GM12878 (cell line): ENCODE results near the gene PPIP5K1. TPM values are rescaled to one million over a fixed set of nuclear protein-coding genes. Genes with fewer than 3 reads are reported as not detected.

Source experiments
- ATAC-seq: fragments of 200-7000 bp; cut with Tn5 transposase; 3 replicates; pipeline ENCODE4 v1.9.1; 2020; ENCODE audit warnings: mild to moderate bottlenecking, moderate library complexity
- BruUV-seq: library from RNA; stranded (reverse); fragments of 400-500 nt; replicated peaks from 2 replicates; lab custom pipeline; 2021; lab: Mats Ljungman, UMichigan
- CTCF ChIA-PET: fragments of 300-600 bp; sonication (Branson Sonifier 250); formaldehyde crosslinking; extraction: SDS; loops from one replicate; lab custom pipeline; 2021; ENCODE audit warnings: inconsistent platforms; lab: Yijun Ruan, JAX
- POLR2A ChIA-PET: fragments of 350-600 bp; formaldehyde crosslinking; extraction: SDS; loops from one replicate; lab custom pipeline; 2021; ENCODE audit warnings: inconsistent platforms; lab: Charles Lee
- RAD21 ChIA-PET: fragments of 300-600 bp; sonication (Branson Sonifier 250); formaldehyde crosslinking; loops from one replicate; lab custom pipeline; 2023; ENCODE audit warnings: antibody characterized with exemption; ENCODE audit not compliant: unreplicated experiment; lab: Charles Lee
- SMC1A ChIA-PET: fragments of 300-600 bp; sonication (Branson Sonifier 250); formaldehyde crosslinking; loops from one replicate; lab custom pipeline; 2023; ENCODE audit not compliant: unreplicated experiment, uncharacterized antibody; lab: Charles Lee
- DNase-seq: peaks from one replicate; pipeline ENCODE4 v3.0.0-alpha.2; 2011; ENCODE audit warnings: low read depth, low spot score
- FAIRE-seq: peaks from 3 replicates; lab custom pipeline; 2011; peaks lifted over from hg19 to GRCh38; lab: Jason Lieb, UNC
- H2AFZ ChIP-seq: 2 replicates; pipeline ENCODE4 v1.6.0; 2011; ENCODE audit warnings: low read depth, low read length, control low read depth; ENCODE audit not compliant: control insufficient read depth
- H3K27ac ChIP-seq: 2 replicates; pipeline ENCODE4 v1.5.1; 2011; ENCODE audit warnings: control low read depth; ENCODE audit not compliant: control insufficient read depth, insufficient read depth
- H3K27me3 ChIP-seq, 2 experiments: replicated peaks in 1 of 2; 2 replicates each; pipeline versions ENCODE4 v1.6.0 to v1.6.1; 2011; ENCODE audit warnings: low read length in 1 of 2; ENCODE audit not compliant: control insufficient read depth in 2 of 2, insufficient read depth in 2 of 2
- H3K36me3 ChIP-seq, 2 experiments: 2 replicates each; pipeline ENCODE4 v1.5.1; 2011; ENCODE audit warnings: low read length in 1 of 2; ENCODE audit not compliant: control insufficient read depth in 2 of 2, insufficient read depth in 2 of 2
- H3K4me1 ChIP-seq: 2 replicates; pipeline ENCODE4 v1.6.1; 2011; ENCODE audit warnings: mild to moderate bottlenecking, low read length, moderate library complexity, mixed read lengths; ENCODE audit not compliant: control insufficient read depth, insufficient read depth
- H3K4me2 ChIP-seq: 2 replicates; pipeline ENCODE4 v1.6.0; 2011; ENCODE audit warnings: control low read depth; ENCODE audit not compliant: control insufficient read depth, insufficient read depth
- H3K4me3 ChIP-seq: fragments of 200-600 bp; sonication (generic); 2 replicates; pipeline ENCODE4 v1.5.1; 2016
- H3K79me2 ChIP-seq: 2 replicates; pipeline ENCODE4 v1.6.0; 2011; ENCODE audit warnings: low read length; ENCODE audit not compliant: control insufficient read depth, insufficient read depth
- H3K9ac ChIP-seq: 2 replicates; pipeline ENCODE4 v1.8.0; 2011; ENCODE audit warnings: low read length, control low read depth, mixed read lengths; ENCODE audit not compliant: control insufficient read depth, insufficient read depth
- H3K9me3 ChIP-seq: replicated peaks from 3 replicates; pipeline ENCODE4 v1.5.1; 2011; ENCODE audit warnings: mild to moderate bottlenecking, low read length; ENCODE audit not compliant: control insufficient read depth, insufficient read depth
- H4K20me1 ChIP-seq: 2 replicates; pipeline ENCODE4 v1.6.0; 2011; ENCODE audit not compliant: control insufficient read depth, insufficient read depth
- BACH1 ChIP-seq: fragments of 450-650 bp; IDR thresholded peaks from 2 replicates; pipeline ENCODE4 v1.6.1; 2017; ENCODE audit warnings: mild to moderate bottlenecking, borderline replicate concordance
- CBX3 ChIP-seq: fragments of 200-600 bp; sonication (generic); IDR thresholded peaks from 2 replicates; pipeline ENCODE4 v1.6.1; 2016; ENCODE audit warnings: low read depth, borderline replicate concordance
- CHD1 ChIP-seq: IDR thresholded peaks from 2 replicates; pipeline ENCODE4 v1.6.1; 2012; ENCODE audit warnings: low read depth, low read length, improper control_type of control experiment
- FOS ChIP-seq: IDR thresholded peaks from 3 replicates; pipeline ENCODE4 v1.6.1; 2011; ENCODE audit warnings: borderline replicate concordance; ENCODE audit not compliant: insufficient read length; ENCODE audit errors: extremely low read depth
- JUNB ChIP-seq: IDR thresholded peaks from 2 replicates; pipeline ENCODE4 v1.6.1; 2016; ENCODE audit warnings: antibody characterized with exemption, mild to moderate bottlenecking
- LARP7 ChIP-seq: fragments of 450-650 bp; IDR thresholded peaks from 2 replicates; pipeline ENCODE4 v1.6.1; 2017; ENCODE audit warnings: mild to moderate bottlenecking
- NFYA ChIP-seq: IDR thresholded peaks from 2 replicates; pipeline ENCODE4 v1.6.1; 2011; ENCODE audit warnings: low read depth, mild to moderate bottlenecking, low read length, improper control_type of control experiment, borderline replicate concordance
- NR2C2 ChIP-seq: IDR thresholded peaks from 2 replicates; pipeline ENCODE4 v1.6.1; 2011; ENCODE audit warnings: borderline replicate concordance, low read depth; ENCODE audit not compliant: control insufficient read depth, insufficient read length
- POLR2A ChIP-seq: IDR thresholded peaks from 2 replicates; pipeline ENCODE4 v1.6.1; 2011; ENCODE audit warnings: low read depth, mild to moderate bottlenecking, low read length
- POU2F2 ChIP-seq: IDR thresholded peaks from 3 replicates; pipeline ENCODE4 v1.6.1; 2011; ENCODE audit warnings: low read depth, mild to moderate bottlenecking, low read length, borderline replicate concordance
- SMAD5 ChIP-seq: IDR thresholded peaks from 2 replicates; pipeline ENCODE4 v1.6.1; 2016; ENCODE audit warnings: antibody characterized with exemption, low read depth
- ZNF274 ChIP-seq: IDR thresholded peaks from one replicate; pipeline ENCODE4 v1.8.0; 2011; ENCODE audit not compliant: insufficient read length, insufficient read depth
- ZNF384 ChIP-seq: IDR thresholded peaks from 2 replicates; pipeline ENCODE4 v1.6.1; 2012; ENCODE audit warnings: low read depth, mild to moderate bottlenecking, low read length, improper control_type of control experiment, borderline replicate concordance
- ZNF622 ChIP-seq: fragments of 450-650 bp; IDR thresholded peaks from 2 replicates; pipeline ENCODE4 v1.6.1; 2017; ENCODE audit warnings: mild to moderate bottlenecking, inconsistent platforms
- ZSCAN29 ChIP-seq: fragments of 450-650 bp; IDR thresholded peaks from 2 replicates; pipeline ENCODE4 v1.6.1; 2017; ENCODE audit warnings: mild to moderate bottlenecking, moderate library complexity
- WGBS: methylation state at CpG from one replicate; pipeline ENCODE4 v1.1.6; 2016; ENCODE audit warnings: low lambda C conversion rate; ENCODE audit not compliant: insufficient replicate concordance, insufficient coverage; ENCODE audit errors: missing lambda C conversion rate; 5-methylcytosine and 5-hydroxymethylcytosine counted together
- in situ Hi-C: fragments of 300-500 bp; cut with MboI; formaldehyde crosslinking; loops from 9 replicates; pipeline ENCODE4 v1.14.3; 2018; ENCODE audit warnings: mixed read lengths
- intact Hi-C: fragments of 100-400 bp; cut with micrococcal nuclease; formaldehyde crosslinking; loops from one replicate; pipeline ENCODE4 v1.14.2; 2022; ENCODE audit not compliant: unreplicated experiment
- polyA plus RNA-seq, 11 experiments: library from polyadenylated mRNA; depleted of rRNA in 4 of 11; unstranded in 6 of 11; stranded (reverse) in 5 of 11; fragments of >200 nt; fragmentation: Nextera tagmentation in 4 of 11; fragmentation: Illumina TruSeq in 1 of 11; extraction: Ambion mirVana in 4 of 11; extraction: Trizol in 1 of 11; gene quantifications; 1 replicate in 1 of 11; 2 replicates in 10 of 11; pipeline versions ENCODE4 v1.2.1 to v1.2.3, GENCODE V29; 2011 to 2016; ENCODE audit warnings: inconsistent platforms in 2 of 11, missing spikeins in 2 of 11, low read depth in 1 of 11
- total RNA-seq, 4 experiments: library from RNA; depleted of rRNA in 3 of 4; stranded (reverse); fragments of >200 nt in 3 of 4; fragmentation: Illumina TruSeq in 1 of 4; extraction: Trizol in 1 of 4; gene quantifications; 2 replicates each; pipeline versions ENCODE4 v1.2.1 to v1.2.3, GENCODE V29; 2013 to 2021
- TF ChIP-seq, protein P1 (sequence below): fragments of 450-650 bp; IDR thresholded peaks from 2 replicates; pipeline ENCODE4 v1.6.1; 2017; ENCODE audit warnings: antibody characterized with exemption, mild to moderate bottlenecking, moderate library complexity
- TF ChIP-seq, protein P2 (sequence below): fragments of 450-650 bp; IDR thresholded peaks from 2 replicates; pipeline ENCODE4 v1.6.1; 2016; ENCODE audit warnings: mild to moderate bottlenecking

The PPIP5K1 gene
- total and polyA plus RNA-seq, 10 of the 15 experiments (the other 5 are each of a cell fraction or from before 2014, with no cell fraction given) = 2.5 to 54.4 (median 19.4) TPM

DNA sequence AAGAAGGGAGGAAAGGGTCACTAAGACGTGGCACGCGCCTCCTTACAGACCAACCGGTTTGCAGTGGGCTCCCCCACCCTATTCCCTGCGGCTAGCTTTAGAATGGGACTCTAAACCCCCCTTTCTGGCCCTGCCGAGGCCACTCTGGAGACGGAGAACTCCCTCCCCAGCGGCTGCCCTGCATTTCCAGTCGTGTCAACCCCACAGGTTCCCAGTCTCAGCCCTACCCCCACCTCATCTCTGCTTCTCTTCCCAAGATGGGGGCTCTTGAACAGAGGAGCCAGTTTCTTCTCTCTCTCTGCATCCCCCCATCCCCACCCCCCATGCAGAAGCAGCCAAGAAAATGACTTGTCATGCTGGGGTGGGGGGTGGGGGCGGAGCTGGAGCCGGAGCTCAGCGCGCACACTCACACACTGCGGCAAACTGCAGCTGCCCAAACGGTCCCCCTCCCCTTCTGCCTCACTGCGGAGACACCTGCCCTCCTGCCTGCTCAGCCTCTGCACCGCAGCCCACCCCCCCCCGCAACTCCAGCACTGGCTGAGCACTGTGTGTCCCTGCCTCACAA is 71.7 kb downstream of the PPIP5K1 start (continued):
- TF ChIP-seq NR2C2 (no peak), POLR2A (no peak), ZNF274 (no peak), ZNF622 (no peak), CBX3 (no peak), CHD1 (no peak), FOS (no peak), JUNB (no peak)
- TF ChIP-seq, protein P1, sequence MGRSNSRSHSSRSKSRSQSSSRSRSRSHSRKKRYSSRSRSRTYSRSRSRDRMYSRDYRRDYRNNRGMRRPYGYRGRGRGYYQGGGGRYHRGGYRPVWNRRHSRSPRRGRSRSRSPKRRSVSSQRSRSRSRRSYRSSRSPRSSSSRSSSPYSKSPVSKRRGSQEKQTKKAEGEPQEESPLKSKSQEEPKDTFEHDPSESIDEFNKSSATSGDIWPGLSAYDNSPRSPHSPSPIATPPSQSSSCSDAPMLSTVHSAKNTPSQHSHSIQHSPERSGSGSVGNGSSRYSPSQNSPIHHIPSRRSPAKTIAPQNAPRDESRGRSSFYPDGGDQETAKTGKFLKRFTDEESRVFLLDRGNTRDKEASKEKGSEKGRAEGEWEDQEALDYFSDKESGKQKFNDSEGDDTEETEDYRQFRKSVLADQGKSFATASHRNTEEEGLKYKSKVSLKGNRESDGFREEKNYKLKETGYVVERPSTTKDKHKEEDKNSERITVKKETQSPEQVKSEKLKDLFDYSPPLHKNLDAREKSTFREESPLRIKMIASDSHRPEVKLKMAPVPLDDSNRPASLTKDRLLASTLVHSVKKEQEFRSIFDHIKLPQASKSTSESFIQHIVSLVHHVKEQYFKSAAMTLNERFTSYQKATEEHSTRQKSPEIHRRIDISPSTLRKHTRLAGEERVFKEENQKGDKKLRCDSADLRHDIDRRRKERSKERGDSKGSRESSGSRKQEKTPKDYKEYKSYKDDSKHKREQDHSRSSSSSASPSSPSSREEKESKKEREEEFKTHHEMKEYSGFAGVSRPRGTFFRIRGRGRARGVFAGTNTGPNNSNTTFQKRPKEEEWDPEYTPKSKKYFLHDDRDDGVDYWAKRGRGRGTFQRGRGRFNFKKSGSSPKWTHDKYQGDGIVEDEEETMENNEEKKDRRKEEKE = no peak

DNA sequence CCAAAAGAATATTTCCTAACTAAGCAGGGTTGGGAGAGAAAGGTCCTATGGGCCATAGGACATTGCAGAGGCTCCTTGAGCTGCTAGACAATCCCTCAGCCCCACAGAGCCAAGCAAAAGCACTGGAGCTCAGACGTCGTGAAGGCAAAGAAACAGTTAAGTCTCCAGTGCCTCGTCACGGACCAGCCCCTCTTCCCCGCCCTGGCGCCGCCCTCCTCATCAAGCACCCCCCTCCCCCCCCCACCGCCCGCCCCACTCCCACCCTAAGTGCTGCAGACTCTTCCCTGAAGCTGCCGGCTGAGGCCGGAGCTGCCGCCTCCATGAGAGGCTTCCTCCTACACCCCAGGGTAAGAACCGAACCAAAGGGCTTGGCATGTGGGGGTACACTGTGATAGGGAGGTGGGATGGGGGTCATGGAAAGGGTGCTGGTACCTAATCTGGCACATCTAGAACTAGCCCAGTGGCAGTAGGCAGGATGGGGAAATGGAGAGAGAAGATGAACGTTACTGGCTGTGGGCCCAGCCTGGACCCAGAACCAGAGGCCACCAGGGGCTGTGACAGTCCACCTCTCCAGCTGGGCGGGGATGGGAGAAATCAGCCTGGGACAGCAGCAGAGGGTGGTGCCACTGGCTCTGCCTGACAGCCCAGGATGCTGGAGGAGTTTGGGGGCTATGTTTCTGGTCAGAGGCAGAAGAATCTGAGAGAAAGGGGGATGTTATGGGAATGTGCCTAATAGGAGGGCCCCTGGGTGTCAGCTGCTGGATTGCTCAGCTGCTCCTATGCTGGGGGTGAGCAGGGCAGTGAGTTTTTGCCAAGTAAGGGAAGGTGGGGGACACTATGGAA is 72.4 kb downstream of the PPIP5K1 start, which contains the start of gene MAP1A:
MAP1A (plus strand) TSS at position 255 of the 843 bp plus-strand sequence. CDS start 3,866 bp downstream, outside the sequence.
- no peak for FAIRE-seq
- no TSS peak for BruUV-seq
- POLR2A ChIA-PET = no interaction called here
- Histone ChIP-seq H3K4me1 (no peaks in the 10 kb centered on the region), H3K4me2 (no peak within 1 kb of the TSS), H3K9ac (no peak within 1 kb of the TSS), H3K27me3 (peaks cover 12 to 15% of the 10 kb centered on the region in 2 experiments; a peak in 3 of 4 replicates), H3K4me3 (no peak within 1 kb of the TSS), H4K20me1 (no peaks in the 10 kb centered on the region), H3K9me3 (no peaks in the 10 kb centered on the region), H3K79me2 (no peaks in the 10 kb centered on the region), H2AFZ (no peak within 1 kb of the TSS), H3K36me3 (no peaks in the 10 kb centered on the region), H3K27ac (no peak within 1 kb of the TSS)
- RAD21 ChIA-PET = no interaction called here
- SMC1A ChIA-PET = no interaction called here
- no peak for DNase-seq
- in situ Hi-C loops (no loop called here), intact Hi-C loops (no loop called here)
- no peak; the same call in 2 of the 3 replicates for ATAC-seq
- CTCF ChIA-PET = interaction anchor here (0.6 to 8.3 kb wide), 2 partner anchors 25 to 26 kb away, joined by 8 to 88 read pairs; partner anchors contain the start of gene TP53BP1
- WGBS = 25% methylated on average over 9 of the region's 15 CpGs
- TF ChIP-seq LARP7 (no peak), ZSCAN29 (no peak), ZNF384 (no peak), SMAD5 (no peak), NFYA (no peak), BACH1 (no peak), POU2F2 (no peak)
- TF ChIP-seq, protein P2, sequence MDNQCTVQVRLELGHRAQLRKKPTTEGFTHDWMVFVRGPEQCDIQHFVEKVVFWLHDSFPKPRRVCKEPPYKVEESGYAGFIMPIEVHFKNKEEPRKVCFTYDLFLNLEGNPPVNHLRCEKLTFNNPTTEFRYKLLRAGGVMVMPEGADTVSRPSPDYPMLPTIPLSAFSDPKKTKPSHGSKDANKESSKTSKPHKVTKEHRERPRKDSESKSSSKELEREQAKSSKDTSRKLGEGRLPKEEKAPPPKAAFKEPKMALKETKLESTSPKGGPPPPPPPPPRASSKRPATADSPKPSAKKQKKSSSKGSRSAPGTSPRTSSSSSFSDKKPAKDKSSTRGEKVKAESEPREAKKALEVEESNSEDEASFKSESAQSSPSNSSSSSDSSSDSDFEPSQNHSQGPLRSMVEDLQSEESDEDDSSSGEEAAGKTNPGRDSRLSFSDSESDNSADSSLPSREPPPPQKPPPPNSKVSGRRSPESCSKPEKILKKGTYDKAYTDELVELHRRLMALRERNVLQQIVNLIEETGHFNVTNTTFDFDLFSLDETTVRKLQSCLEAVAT = no peak
